GM23338 (cell line): ENCODE results near the gene RBM12. TPM values are rescaled to one million over a fixed set of nuclear protein-coding genes. Genes with fewer than 3 reads are reported as not detected.
"Not testable (repeated sequence)": the region's sequence is repeated elsewhere in the genome, so short reads cannot be mapped to it uniquely, and the experiment has no call there.

Source experiments
- ATAC-seq: fragments of 200-7000 bp; cut with Tn5 transposase; 3 replicates; pipeline ENCODE4 v1.9.1; 2020
- DNase-seq: peaks from one replicate; pipeline ENCODE4 v3.0.0-alpha.2; 2015; ENCODE audit warnings: low spot score
- H2AFZ ChIP-seq: fragments of 200-600 bp; sonication (generic); 2 replicates; pipeline ENCODE4 v1.8.0; 2016; ENCODE audit warnings: antibody characterized with exemption, mild to moderate bottlenecking, moderate library complexity
- H3F3A ChIP-seq: fragments of 200-600 bp; sonication (generic); replicated peaks from 2 replicates; pipeline ENCODE4 v1.8.0; 2017; ENCODE audit warnings: antibody characterized with exemption, mixed run types, low read depth
- H3K27ac ChIP-seq: fragments of 200-600 bp; sonication (generic); 2 replicates; pipeline ENCODE4 v1.6.1; 2016; ENCODE audit warnings: low read depth
- H3K27me3 ChIP-seq: fragments of 200-600 bp; sonication (generic); 2 replicates; pipeline ENCODE4 v1.8.0; 2016; ENCODE audit warnings: mild to moderate bottlenecking, mixed run types, moderate library complexity; ENCODE audit not compliant: insufficient read depth
- H3K36me3 ChIP-seq: fragments of 200-600 bp; sonication (generic); 2 replicates; pipeline ENCODE4 v1.8.0; 2016; ENCODE audit warnings: mild to moderate bottlenecking; ENCODE audit not compliant: insufficient read depth
- H3K4me1 ChIP-seq: fragments of 200-600 bp; sonication (generic); 2 replicates; pipeline ENCODE4 v1.8.0; 2016; ENCODE audit warnings: mild to moderate bottlenecking, moderate library complexity; ENCODE audit not compliant: insufficient read depth
- H3K4me2 ChIP-seq: fragments of 200-600 bp; sonication (generic); 2 replicates; pipeline ENCODE4 v1.7.1; 2017; ENCODE audit warnings: mixed run types
- H3K4me3 ChIP-seq: fragments of 200-600 bp; sonication (generic); 2 replicates; pipeline ENCODE4 v1.6.1; 2016; ENCODE audit warnings: mixed run types
- H3K79me2 ChIP-seq: fragments of 200-600 bp; sonication (generic); replicated peaks from 2 replicates; pipeline ENCODE4 v1.8.0; 2017; ENCODE audit warnings: mild to moderate bottlenecking; ENCODE audit not compliant: insufficient read depth
- H3K9me2 ChIP-seq: fragments of 200-600 bp; sonication (generic); 2 replicates; pipeline ENCODE4 v1.8.0; 2017; ENCODE audit not compliant: insufficient read depth
- H4K20me1 ChIP-seq: fragments of 200-600 bp; sonication (generic); replicated peaks from 2 replicates; pipeline ENCODE4 v1.8.0; 2017; ENCODE audit warnings: mild to moderate bottlenecking; ENCODE audit not compliant: insufficient read depth
- H3K27ac Mint-ChIP-seq: 2 replicates; pipeline ENCODE4 v1.8.0; 2020; ENCODE audit warnings: inconsistent platforms, mild to moderate bottlenecking, moderate library complexity, mixed read lengths
- H3K27me3 Mint-ChIP-seq: 3 replicates; pipeline ENCODE4 v1.8.0; 2022; ENCODE audit warnings: low read depth, mild to moderate bottlenecking, moderate library complexity, mixed read lengths, inconsistent platforms; ENCODE audit not compliant: insufficient read depth, poor library complexity
- H3K36me3 Mint-ChIP-seq: 3 replicates; pipeline ENCODE4 v1.8.0; 2021; ENCODE audit warnings: low read depth, mild to moderate bottlenecking, inconsistent platforms, moderate library complexity, mixed read lengths
- H3K4me1 Mint-ChIP-seq: 3 replicates; pipeline ENCODE4 v1.8.0; 2020; ENCODE audit warnings: mild to moderate bottlenecking, inconsistent platforms, mixed read lengths
- H3K4me3 Mint-ChIP-seq: 3 replicates; pipeline ENCODE4 v1.8.0; 2021; ENCODE audit warnings: moderate library complexity, mild to moderate bottlenecking, inconsistent platforms, mixed read lengths
- H3K9me3 Mint-ChIP-seq: 3 replicates; pipeline ENCODE4 v1.8.0; 2020; ENCODE audit warnings: moderate library complexity, mild to moderate bottlenecking, inconsistent platforms, mixed read lengths
- CTCF ChIP-seq, 2 experiments: fragments of 200-600 bp in 1 of 2; sonication (generic) in 1 of 2; conservative IDR thresholded peaks; 2 replicates each; pipeline versions ENCODE4 v1.5.1 to v1.6.1; 2016 to 2017; ENCODE audit warnings: antibody characterized with exemption in 2 of 2, low read depth in 2 of 2, mild to moderate bottlenecking in 2 of 2, moderate library complexity in 1 of 2
- EZH2 ChIP-seq: fragments of 200-600 bp; sonication (generic); IDR thresholded peaks from one replicate; pipeline ENCODE4 v1.8.0; 2017; ENCODE audit warnings: antibody characterized with exemption, mild to moderate bottlenecking, low read depth; ENCODE audit not compliant: unreplicated experiment
- JUNB ChIP-seq: IDR thresholded peaks from one replicate; pipeline ENCODE4 v1.6.1; 2016; ENCODE audit warnings: antibody characterized with exemption; ENCODE audit not compliant: unreplicated experiment
- REST ChIP-seq: IDR thresholded peaks from one replicate; pipeline ENCODE4 v1.6.1; 2018; ENCODE audit warnings: antibody characterized with exemption; ENCODE audit not compliant: unreplicated experiment
- ZNF114 ChIP-seq: fragments of 250-450 bp; sonication (Bioruptor Pico); IDR thresholded peaks from 2 replicates; pipeline ENCODE4 v1.5.0; 2020; ENCODE audit warnings: mild to moderate bottlenecking, moderate library complexity
- polyA plus RNA-seq: library from polyadenylated mRNA; unstranded; fragments of >200 nt; fragmentation: Nextera tagmentation; extraction: Ambion mirVana; gene quantifications from 2 replicates; pipeline ENCODE4 v1.2.1, GENCODE V29; 2016
- total RNA-seq: library from RNA; depleted of rRNA; stranded (reverse); fragments of >200 nt; shearing (Covaris generic); gene quantifications from 2 replicates; pipeline ENCODE4 v1.2.3, GENCODE V29; 2014

The RBM12 gene
- total and polyA plus RNA-seq, 2 experiments from 2014 or later = 22.3 to 82.2 TPM

- Mint-ChIP-seq H3K9me3 (peaks cover 16% of the 10 kb centered on the region), H3K36me3 (peaks cover 39% of the 10 kb centered on the region)
- H3K9me2 ChIP-seq, H2AFZ ChIP-seq, H3K4me2 ChIP-seq, H3K4me3 Mint-ChIP-seq, H3K27ac ChIP-seq, H3K4me3 ChIP-seq, H3F3A ChIP-seq, ATAC-seq, H3K79me2 ChIP-seq, H3K4me1 ChIP-seq, H3K27ac Mint-ChIP-seq, H3K27me3 ChIP-seq, H3K27me3 Mint-ChIP-seq, H3K4me1 Mint-ChIP-seq, H4K20me1 ChIP-seq: not testable (repeated sequence)
- DNase-seq = peak; percentile 60
- peak; percentile 47 to 76 for TF ChIP-seq CTCF (conservative IDR thresholded peaks at IDR 0.05; ENCODE audit: low read depth in 2 of 2)
- peaks cover 12% of the 10 kb centered on the region; the same call in 1 of the 2 replicates for H3K36me3 ChIP-seq
Measured at GRCh38 chr20:35686872-35687271, 22.2 kb upstream of the RBM12 start.

GRCh38 chr20:35685368-35685767 lies 20.7 kb upstream of the RBM12 start:
- Mint-ChIP-seq H3K9me3 (peaks cover 16% of the 10 kb centered on the region), H3K36me3 (peaks cover 35% of the 10 kb centered on the region)
- H4K20me1 ChIP-seq, H3K27me3 Mint-ChIP-seq, H3K27me3 ChIP-seq, H3K9me2 ChIP-seq, ATAC-seq, H3K4me3 ChIP-seq, H3F3A ChIP-seq, H3K4me3 Mint-ChIP-seq, H3K27ac ChIP-seq, H3K4me1 Mint-ChIP-seq, H2AFZ ChIP-seq, H3K27ac Mint-ChIP-seq, H3K79me2 ChIP-seq, H3K4me1 ChIP-seq, DNase-seq, H3K4me2 ChIP-seq: not testable (repeated sequence)
- H3K36me3 ChIP-seq = peaks cover 12% of the 10 kb centered on the region; the same call in 1 of the 2 replicates

GRCh38 chr20:35681960-35682359 lies 17.3 kb upstream of the RBM12 start:
- no peak for ATAC-seq
- Histone ChIP-seq H3K27ac (no peak overlapping the region), H2AFZ (no peak overlapping the region), H3K4me2 (no peak overlapping the region), H3K9me2 (no peaks in the 10 kb centered on the region), H3K4me3 (no peak overlapping the region), H4K20me1 (no peaks in the 10 kb centered on the region), H3K79me2 (no peaks in the 10 kb centered on the region), H3F3A (0 out of 2 replicates have a peak, but pooled peaks cover 3% of the 10 kb centered on the region), H3K4me1 (no peaks in the 10 kb centered on the region), H3K27me3 (no peaks in the 10 kb centered on the region), H3K36me3 (no peaks in the 10 kb centered on the region)
- no peak overlapping the region for H3K4me3 Mint-ChIP-seq
- H3K9me3 Mint-ChIP-seq = no peaks in the 10 kb centered on the region
- peaks cover 2% of the 10 kb centered on the region for H3K27me3 Mint-ChIP-seq
- H3K4me1 Mint-ChIP-seq = peaks cover 9% of the 10 kb centered on the region; the same call in 2 of the 3 replicates
- no peak overlapping the region for H3K27ac Mint-ChIP-seq
- H3K36me3 Mint-ChIP-seq = peaks cover 6% of the 10 kb centered on the region; the same call in 2 of the 3 replicates
- DNase-seq = no peak
- TF ChIP-seq JUNB (no peak), EZH2 (no peak), CTCF (conservative IDR thresholded peaks at IDR 0.05; ENCODE audit: low read depth in 2 of 2) (no peak), ZNF114 (CRISPR knock-in tag) (no peak), REST (no peak)
